Measurements from ENCODE around the gene CFAP299.

The CFAP299 gene

DNA sequence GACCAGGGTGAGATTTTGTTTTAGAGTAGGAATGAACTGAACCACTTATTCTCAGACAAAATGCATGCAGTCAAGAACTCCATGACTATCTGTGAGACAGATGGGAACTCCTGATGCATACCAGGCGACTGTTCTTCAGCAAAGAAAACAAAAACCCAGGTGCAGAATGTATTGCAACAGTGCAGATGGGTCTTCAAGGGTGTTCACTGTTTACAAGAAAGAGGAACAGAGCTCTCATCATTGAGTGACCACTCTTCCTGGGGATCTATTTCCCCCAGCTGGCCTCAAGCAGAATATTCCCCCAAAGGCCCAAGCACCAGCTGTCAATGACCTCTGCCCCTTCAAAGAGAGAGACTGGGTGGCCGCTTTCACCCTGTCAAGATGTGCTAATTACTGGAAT lies 655.3 kb downstream of the CFAP299 start:
- Histone ChIP-seq H2AFZ (ENCODE audit: low read length) (no peak overlapping the region), H2AK5ac (ENCODE audit: low read depth, low read length) (no peak overlapping the region), H3K79me1 (ENCODE audit: low read depth, low read length) (no peaks in the 10 kb centered on the region), H3K4ac (ENCODE audit: low read length) (no peak overlapping the region), H2BK5ac (ENCODE audit: low read length) (no peak overlapping the region), H3K14ac (ENCODE audit: low read length) (no peak overlapping the region), H3K9me3 (replicated peaks in 1 of 2; ENCODE audit: control insufficient read depth in 2 of 2, insufficient read depth in 1 of 2, low read depth in 1 of 2, low read length in 2 of 2) (no peaks in the 10 kb centered on the region), H3K23ac (ENCODE audit: low read depth, low read length, poor library complexity) (no peak overlapping the region), H4K8ac (ENCODE audit: low read depth, low read length) (no peak overlapping the region), H2BK12ac (ENCODE audit: low read length) (no peak overlapping the region), H3K4me1 (ENCODE audit: control insufficient read depth in 2 of 2, insufficient read depth in 1 of 2, low read depth in 1 of 2, low read length in 2 of 2) (peaks cover 0 to 5% of the 10 kb centered on the region in 2 donors), H3K18ac (ENCODE audit: low read length) (no peak overlapping the region), H3K27ac (replicated peaks; ENCODE audit: low read length) (no peak overlapping the region), H3K4me3 (ENCODE audit: low read length in 2 of 2) (no peak overlapping the region), H3K36me3 (replicated peaks in 1 of 2; ENCODE audit: control insufficient read depth in 2 of 2, insufficient read depth in 2 of 2, low read length in 2 of 2) (no peaks in the 10 kb centered on the region), H4K91ac (ENCODE audit: low read depth, low read length, poor library complexity) (no peak overlapping the region), H3K4me2 (ENCODE audit: insufficient read depth, low read length, poor library complexity, severe bottlenecking) (no peak overlapping the region), H2BK15ac (ENCODE audit: low read length) (no peak overlapping the region), H2BK120ac (ENCODE audit: low read depth, low read length) (no peak overlapping the region), H3K27me3 (ENCODE audit: control insufficient read depth in 3 of 3, insufficient read depth in 3 of 3, low read depth in 1 of 3, low read length in 3 of 3) (no peaks in the 10 kb centered on the region), H3K9ac (ENCODE audit: low read depth, low read length, poor library complexity) (no peak overlapping the region)
- WGBS, 2 donors (ENCODE audit: extremely low coverage in 2 of 2, insufficient read length in 2 of 2, insufficient replicate concordance in 1 of 2) = no CpG with 5 or more reads among the region's 2 CpGs
- DNase-seq (ENCODE audit: low spot score) = peak; percentile 35

DNA sequence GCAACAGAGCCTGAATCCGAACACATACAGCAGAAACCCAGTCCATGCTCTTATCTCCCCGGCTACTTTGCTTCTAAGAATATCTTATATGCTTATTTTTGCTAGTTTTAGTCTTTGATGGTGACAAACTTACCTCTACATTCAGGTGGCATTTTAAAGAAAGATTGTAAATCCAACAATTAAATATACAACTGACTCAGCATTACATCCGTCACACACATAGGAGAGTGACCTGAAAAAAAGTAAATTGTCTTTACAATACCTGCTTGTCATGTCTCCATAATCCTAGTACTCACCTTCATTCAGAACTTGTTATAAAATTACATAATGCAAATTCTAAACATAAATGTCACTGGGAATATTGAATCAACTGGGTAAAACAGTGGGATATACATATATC lies 664.4 kb downstream of the CFAP299 start:
- Histone ChIP-seq H3K9me3 (replicated peaks in 1 of 2; ENCODE audit: control insufficient read depth in 2 of 2, insufficient read depth in 1 of 2, low read depth in 1 of 2, low read length in 2 of 2) (no peaks in the 10 kb centered on the region), H3K4me3 (ENCODE audit: low read length in 2 of 2) (no peak overlapping the region), H3K27ac (replicated peaks; ENCODE audit: low read length) (no peak overlapping the region), H2AK5ac (ENCODE audit: low read depth, low read length) (no peak overlapping the region), H3K9ac (ENCODE audit: low read depth, low read length, poor library complexity) (no peak overlapping the region), H3K23ac (ENCODE audit: low read depth, low read length, poor library complexity) (no peak overlapping the region), H2AFZ (ENCODE audit: low read length) (no peak overlapping the region), H3K36me3 (replicated peaks in 1 of 2; ENCODE audit: control insufficient read depth in 2 of 2, insufficient read depth in 2 of 2, low read length in 2 of 2) (no peaks in the 10 kb centered on the region), H3K27me3 (ENCODE audit: control insufficient read depth in 3 of 3, insufficient read depth in 3 of 3, low read depth in 1 of 3, low read length in 3 of 3) (no peaks in the 10 kb centered on the region), H3K4me1 (ENCODE audit: control insufficient read depth in 2 of 2, insufficient read depth in 1 of 2, low read depth in 1 of 2, low read length in 2 of 2) (no peaks in the 10 kb centered on the region), H3K4me2 (ENCODE audit: insufficient read depth, low read length, poor library complexity, severe bottlenecking) (no peak overlapping the region), H4K91ac (ENCODE audit: low read depth, low read length, poor library complexity) (no peak overlapping the region), H2BK120ac (ENCODE audit: low read depth, low read length) (no peak overlapping the region), H3K4ac (ENCODE audit: low read length) (no peak overlapping the region), H3K18ac (ENCODE audit: low read length) (no peak overlapping the region), H2BK5ac (ENCODE audit: low read length) (no peak overlapping the region), H2BK12ac (ENCODE audit: low read length) (no peak overlapping the region), H3K79me1 (ENCODE audit: low read depth, low read length) (no peaks in the 10 kb centered on the region), H4K8ac (ENCODE audit: low read depth, low read length) (no peak overlapping the region), H2BK15ac (ENCODE audit: low read length) (no peak overlapping the region), H3K14ac (ENCODE audit: low read length) (no peak overlapping the region)
- WGBS, 2 donors (ENCODE audit: extremely low coverage in 2 of 2, insufficient read length in 2 of 2, insufficient replicate concordance in 1 of 2) = no CpG with 5 or more reads among the region's 3 CpGs
- DNase-seq (ENCODE audit: low spot score) = no peak

DNA sequence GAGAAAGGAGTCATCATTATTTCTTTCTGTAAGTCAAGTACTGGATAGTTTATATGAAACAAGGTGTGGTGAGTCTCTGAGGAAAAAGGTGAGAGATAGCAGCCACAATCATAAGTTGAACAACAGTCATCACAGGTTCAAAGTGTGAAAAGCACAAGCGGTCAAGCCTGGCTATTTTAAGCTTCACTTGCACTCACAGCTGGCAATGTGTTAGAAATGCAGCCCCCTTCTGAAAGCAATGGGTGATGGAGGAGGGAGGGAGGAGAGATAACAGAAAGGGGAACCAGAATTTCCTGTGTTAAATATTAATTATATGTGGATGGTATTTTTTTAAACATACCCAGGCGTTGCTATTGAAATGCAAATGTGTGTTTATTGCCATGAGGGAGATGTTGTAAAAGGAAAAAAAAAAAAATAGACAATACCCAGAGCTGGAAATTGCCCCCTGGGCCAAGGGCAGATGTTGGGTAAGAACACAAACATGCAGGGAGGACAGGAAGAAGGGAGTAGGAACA lies 668.1 kb downstream of the CFAP299 start:
- Histone ChIP-seq H3K9me3 (replicated peaks in 1 of 2; ENCODE audit: control insufficient read depth in 2 of 2, insufficient read depth in 1 of 2, low read depth in 1 of 2, low read length in 2 of 2) (no peaks in the 10 kb centered on the region), H2AFZ (ENCODE audit: low read length) (no peak overlapping the region), H3K27ac (replicated peaks; ENCODE audit: low read length) (no peak overlapping the region), H3K4me3 (ENCODE audit: low read length in 2 of 2) (no peak overlapping the region), H2AK5ac (ENCODE audit: low read depth, low read length) (no peak overlapping the region), H3K18ac (ENCODE audit: low read length) (no peak overlapping the region), H3K4me1 (ENCODE audit: control insufficient read depth in 2 of 2, insufficient read depth in 1 of 2, low read depth in 1 of 2, low read length in 2 of 2) (no peaks in the 10 kb centered on the region), H2BK15ac (ENCODE audit: low read length) (no peak overlapping the region), H3K23ac (ENCODE audit: low read depth, low read length, poor library complexity) (no peak overlapping the region), H3K36me3 (replicated peaks in 1 of 2; ENCODE audit: control insufficient read depth in 2 of 2, insufficient read depth in 2 of 2, low read length in 2 of 2) (no peaks in the 10 kb centered on the region), H3K27me3 (ENCODE audit: control insufficient read depth in 3 of 3, insufficient read depth in 3 of 3, low read depth in 1 of 3, low read length in 3 of 3) (no peaks in the 10 kb centered on the region), H2BK12ac (ENCODE audit: low read length) (no peak overlapping the region), H3K9ac (ENCODE audit: low read depth, low read length, poor library complexity) (no peak overlapping the region), H4K8ac (ENCODE audit: low read depth, low read length) (no peak overlapping the region), H3K79me1 (ENCODE audit: low read depth, low read length) (no peaks in the 10 kb centered on the region), H2BK5ac (ENCODE audit: low read length) (no peak overlapping the region), H2BK120ac (ENCODE audit: low read depth, low read length) (no peak overlapping the region), H3K14ac (ENCODE audit: low read length) (no peak overlapping the region), H4K91ac (ENCODE audit: low read depth, low read length, poor library complexity) (no peak overlapping the region), H3K4me2 (ENCODE audit: insufficient read depth, low read length, poor library complexity, severe bottlenecking) (no peak overlapping the region), H3K4ac (ENCODE audit: low read length) (no peak overlapping the region)
- no CpG with 5 or more reads among the region's 2 CpGs for WGBS, 2 donors (ENCODE audit: extremely low coverage in 2 of 2, insufficient read length in 2 of 2, insufficient replicate concordance in 1 of 2)
- DNase-seq (ENCODE audit: low spot score) = no peak

DNA sequence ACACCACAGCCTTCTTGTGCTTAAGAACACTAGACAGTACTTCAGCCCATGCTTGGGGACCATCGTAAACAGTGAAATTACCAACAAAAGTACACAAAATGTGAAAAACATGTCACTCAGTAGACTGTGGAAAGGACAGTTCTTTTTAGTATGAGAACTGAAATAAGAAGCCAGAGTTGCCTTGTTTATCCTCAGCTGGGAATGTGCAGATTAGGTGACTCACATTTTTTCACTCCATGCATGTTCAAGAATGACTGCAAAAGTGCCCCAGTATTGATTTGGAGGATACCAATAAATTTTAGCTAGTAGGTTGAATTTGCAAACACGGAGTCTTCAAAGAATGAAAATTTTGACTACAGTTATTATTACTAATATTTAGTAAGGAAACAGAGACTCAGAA lies 671.9 kb downstream of the CFAP299 start:
- Histone ChIP-seq H3K18ac (ENCODE audit: low read length) (no peak overlapping the region), H3K27ac (replicated peaks; ENCODE audit: low read length) (no peak overlapping the region), H2BK12ac (ENCODE audit: low read length) (no peak overlapping the region), H2BK15ac (ENCODE audit: low read length) (no peak overlapping the region), H2AFZ (ENCODE audit: low read length) (no peak overlapping the region), H3K9me3 (replicated peaks in 1 of 2; ENCODE audit: control insufficient read depth in 2 of 2, insufficient read depth in 1 of 2, low read depth in 1 of 2, low read length in 2 of 2) (no peaks in the 10 kb centered on the region), H3K9ac (ENCODE audit: low read depth, low read length, poor library complexity) (no peak overlapping the region), H3K23ac (ENCODE audit: low read depth, low read length, poor library complexity) (no peak overlapping the region), H3K27me3 (ENCODE audit: control insufficient read depth in 3 of 3, insufficient read depth in 3 of 3, low read depth in 1 of 3, low read length in 3 of 3) (no peaks in the 10 kb centered on the region), H3K79me1 (ENCODE audit: low read depth, low read length) (no peaks in the 10 kb centered on the region), H3K14ac (ENCODE audit: low read length) (no peak overlapping the region), H2BK120ac (ENCODE audit: low read depth, low read length) (no peak overlapping the region), H3K4me3 (ENCODE audit: low read length in 2 of 2) (no peak overlapping the region), H4K91ac (ENCODE audit: low read depth, low read length, poor library complexity) (no peak overlapping the region), H3K4ac (ENCODE audit: low read length) (no peak overlapping the region), H3K4me1 (ENCODE audit: control insufficient read depth in 2 of 2, insufficient read depth in 1 of 2, low read depth in 1 of 2, low read length in 2 of 2) (no peaks in the 10 kb centered on the region), H4K8ac (ENCODE audit: low read depth, low read length) (no peak overlapping the region), H3K4me2 (ENCODE audit: insufficient read depth, low read length, poor library complexity, severe bottlenecking) (no peak overlapping the region), H3K36me3 (replicated peaks in 1 of 2; ENCODE audit: control insufficient read depth in 2 of 2, insufficient read depth in 2 of 2, low read length in 2 of 2) (no peaks in the 10 kb centered on the region), H2BK5ac (ENCODE audit: low read length) (no peak overlapping the region), H2AK5ac (ENCODE audit: low read depth, low read length) (no peak overlapping the region)
- no CpG with 5 or more reads among the region's 2 CpGs for WGBS, 2 donors (ENCODE audit: extremely low coverage in 2 of 2, insufficient read length in 2 of 2, insufficient replicate concordance in 1 of 2)
- DNase-seq (ENCODE audit: low spot score) = no peak

Data from neuronal stem cell (in vitro differentiated cells).